Fibroblast of mammary gland (primary cell): ENCODE measurements around the gene RBM38.
"Not testable (repeated sequence)": the region's sequence is repeated elsewhere in the genome, so short reads cannot be mapped to it uniquely, and the experiment has no call there.

Experiments used
- DNase-seq: peaks from one replicate; pipeline ENCODE4 v3.0.0-alpha.2; 2010; ENCODE audit warnings: low read depth
- H3K4me3 ChIP-seq: 2 replicates; pipeline ENCODE4 v1.5.1; 2011; ENCODE audit warnings: low read depth, mild to moderate bottlenecking, low read length, moderate library complexity; ENCODE audit not compliant: control insufficient read depth
- TF ChIP-seq, protein P1 (sequence below): conservative IDR thresholded peaks from 2 replicates; pipeline ENCODE4 v1.5.1; 2011; ENCODE audit warnings: low read depth, low read length, inconsistent platforms; ENCODE audit not compliant: control insufficient read depth, insufficient read depth

RBM38 gene

DNA sequence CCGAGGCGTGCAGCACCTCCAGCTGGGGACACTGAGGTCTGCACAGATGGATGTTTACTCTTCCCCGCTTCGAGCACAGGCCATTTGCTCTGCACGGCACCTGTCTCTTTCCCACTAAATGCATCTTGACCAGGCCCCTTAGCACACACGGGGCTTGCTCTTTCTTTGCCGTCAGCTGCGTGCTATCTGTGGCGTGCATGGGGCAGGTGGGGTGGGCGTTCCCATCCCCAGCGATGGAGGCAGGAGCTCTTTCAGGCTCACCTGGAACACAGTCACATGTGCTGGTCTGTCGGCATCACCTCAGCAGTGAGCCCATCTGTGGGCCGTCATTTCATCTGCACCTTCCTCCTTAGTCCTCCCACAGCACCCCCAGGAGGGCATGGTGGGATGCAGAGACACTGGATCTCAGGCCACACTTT lies 35.1 kb downstream of the RBM38 start:
- no peak overlapping the region for H3K4me3 ChIP-seq
- TF ChIP-seq, protein P1, sequence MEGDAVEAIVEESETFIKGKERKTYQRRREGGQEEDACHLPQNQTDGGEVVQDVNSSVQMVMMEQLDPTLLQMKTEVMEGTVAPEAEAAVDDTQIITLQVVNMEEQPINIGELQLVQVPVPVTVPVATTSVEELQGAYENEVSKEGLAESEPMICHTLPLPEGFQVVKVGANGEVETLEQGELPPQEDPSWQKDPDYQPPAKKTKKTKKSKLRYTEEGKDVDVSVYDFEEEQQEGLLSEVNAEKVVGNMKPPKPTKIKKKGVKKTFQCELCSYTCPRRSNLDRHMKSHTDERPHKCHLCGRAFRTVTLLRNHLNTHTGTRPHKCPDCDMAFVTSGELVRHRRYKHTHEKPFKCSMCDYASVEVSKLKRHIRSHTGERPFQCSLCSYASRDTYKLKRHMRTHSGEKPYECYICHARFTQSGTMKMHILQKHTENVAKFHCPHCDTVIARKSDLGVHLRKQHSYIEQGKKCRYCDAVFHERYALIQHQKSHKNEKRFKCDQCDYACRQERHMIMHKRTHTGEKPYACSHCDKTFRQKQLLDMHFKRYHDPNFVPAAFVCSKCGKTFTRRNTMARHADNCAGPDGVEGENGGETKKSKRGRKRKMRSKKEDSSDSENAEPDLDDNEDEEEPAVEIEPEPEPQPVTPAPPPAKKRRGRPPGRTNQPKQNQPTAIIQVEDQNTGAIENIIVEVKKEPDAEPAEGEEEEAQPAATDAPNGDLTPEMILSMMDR: no peak
- DNase-seq: no peak

DNA sequence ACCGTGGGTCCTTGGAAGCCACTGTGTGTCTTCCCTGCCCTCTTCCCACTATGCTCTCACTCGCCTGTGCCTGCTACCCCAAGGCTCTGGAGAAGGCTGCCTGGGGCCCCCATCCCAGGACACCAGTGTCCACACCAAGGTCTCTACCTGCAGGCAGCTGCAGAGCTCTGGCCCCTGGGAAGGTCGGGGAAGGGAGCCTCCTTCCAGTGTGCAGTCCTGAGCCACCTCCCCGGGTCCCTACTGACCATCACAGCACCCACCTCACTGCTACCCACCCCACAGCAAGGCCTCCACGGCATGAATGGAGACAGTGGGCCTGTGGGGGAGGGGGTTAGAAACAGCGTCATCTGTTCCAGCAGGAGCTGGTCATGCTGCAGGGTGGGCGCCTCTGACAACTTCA lies 35.6 kb downstream of the RBM38 start:
- H3K4me3 ChIP-seq: no peak overlapping the region
- TF ChIP-seq, protein P1: no peak
- DNase-seq: no peak

DNA sequence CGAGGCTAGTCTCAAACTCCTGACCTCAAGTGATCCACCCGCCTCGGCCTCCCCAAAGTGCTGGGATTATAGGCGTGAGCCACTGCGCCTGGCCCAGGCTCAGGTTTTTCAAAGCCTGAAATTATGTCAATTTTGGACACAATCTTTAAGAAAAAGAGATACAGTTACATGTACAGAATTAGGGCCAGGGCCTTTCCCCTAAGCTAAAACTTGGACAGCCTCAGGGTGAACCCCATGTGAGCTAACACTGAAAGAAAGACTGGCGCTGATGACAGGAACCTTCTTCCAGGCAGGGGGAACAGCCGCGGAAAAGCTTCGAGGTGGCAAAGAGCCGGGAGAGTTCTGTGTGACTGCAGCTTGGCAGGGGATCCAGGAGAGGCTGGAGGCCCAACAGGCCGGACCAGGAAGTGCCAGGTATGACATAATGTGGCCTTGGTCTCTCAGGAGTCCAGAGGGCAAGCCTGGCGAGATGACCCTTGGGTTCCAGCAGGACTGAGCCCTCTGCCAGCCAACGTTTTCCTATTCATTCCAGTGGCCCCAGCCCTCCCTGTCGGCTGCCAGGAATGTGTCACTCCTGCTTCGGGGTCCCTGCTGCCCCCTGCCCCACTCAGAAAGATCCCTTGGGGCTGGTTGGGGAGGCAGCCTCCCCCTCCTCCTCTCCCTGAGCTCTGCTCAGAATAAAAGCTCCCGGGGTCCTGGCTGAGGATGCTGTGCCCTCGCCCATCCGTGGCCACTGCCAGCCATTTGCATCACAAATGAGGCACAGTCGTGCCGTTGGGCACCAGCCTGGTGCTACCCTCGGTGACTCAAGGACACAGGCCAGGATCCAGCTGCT lies 37.3 kb downstream of the RBM38 start:
- DNase-seq: no peak
- TF ChIP-seq, protein P1: no peak
- no peak overlapping the region for H3K4me3 ChIP-seq

DNA sequence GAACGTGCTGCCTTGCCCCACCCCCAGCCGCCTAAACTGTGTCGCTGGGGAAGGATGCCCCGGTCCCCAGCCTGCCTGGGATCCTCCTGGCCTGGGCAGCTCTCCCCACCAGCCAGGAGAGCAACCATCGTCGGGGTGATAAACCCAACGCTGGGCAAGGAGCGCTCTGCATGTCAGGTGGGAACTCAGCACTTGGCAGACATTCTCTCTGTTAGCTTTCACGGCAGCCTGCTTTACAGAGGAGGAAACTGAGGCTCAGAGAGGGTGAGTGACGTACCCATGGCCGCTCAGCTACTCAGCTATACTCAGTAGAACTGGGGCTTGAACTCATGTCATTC lies 37.9 kb downstream of the RBM38 start:
- no peak overlapping the region for H3K4me3 ChIP-seq
- DNase-seq: no peak
- TF ChIP-seq, protein P1: no peak

DNA sequence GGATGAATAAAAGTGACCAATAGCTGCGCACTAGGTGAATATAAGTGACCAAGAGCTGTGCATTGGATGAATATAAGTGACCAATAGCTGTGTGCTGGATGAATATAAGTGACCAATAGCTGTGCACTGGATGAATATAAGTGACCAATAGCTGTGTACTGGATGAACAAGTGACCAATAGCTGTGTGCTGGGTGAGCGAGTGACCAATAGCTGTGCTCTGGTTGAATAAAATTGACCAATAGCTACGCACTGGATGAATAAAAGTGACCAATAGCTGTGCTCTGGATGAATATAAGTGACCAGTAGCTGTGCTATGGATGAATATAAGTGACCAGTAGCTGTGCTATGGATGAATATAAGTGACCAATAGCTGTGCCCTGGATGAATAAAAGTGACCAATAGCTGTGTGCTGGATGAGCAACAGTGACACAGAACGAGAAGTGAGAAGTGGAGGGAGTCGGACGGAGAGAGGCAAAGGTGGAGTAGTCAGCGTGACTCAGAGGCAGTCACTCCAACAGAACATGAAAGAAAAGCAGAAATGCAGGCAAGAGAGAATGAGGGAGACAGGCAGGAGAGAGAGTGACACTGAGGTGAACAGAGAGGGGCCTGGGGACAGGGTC lies 38.5 kb downstream of the RBM38 start:
- H3K4me3 ChIP-seq: no peak overlapping the region
- DNase-seq: peak; percentile 74
- TF ChIP-seq, protein P1: no peak

DNA sequence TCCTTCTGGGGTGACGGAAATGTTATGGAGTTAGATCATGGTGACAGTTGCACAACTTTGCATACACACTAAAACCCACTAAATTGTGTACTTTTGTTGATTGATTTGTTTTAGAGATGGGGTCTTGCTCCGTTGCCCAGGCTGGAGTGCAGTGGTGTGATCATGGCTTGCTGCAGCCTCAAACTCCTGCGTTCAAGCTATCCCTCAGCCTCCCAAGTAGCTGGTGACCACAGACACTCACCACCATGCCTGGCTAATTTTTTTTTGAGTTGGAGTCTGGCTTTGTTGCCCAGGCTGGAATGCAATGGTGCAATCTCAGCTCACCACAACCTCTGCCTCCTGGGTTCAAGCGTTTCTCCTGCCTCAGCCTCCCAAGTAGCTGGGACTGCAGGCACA lies 39.0 kb downstream of the RBM38 start:
- DNase-seq: not testable (repeated sequence)

DNA sequence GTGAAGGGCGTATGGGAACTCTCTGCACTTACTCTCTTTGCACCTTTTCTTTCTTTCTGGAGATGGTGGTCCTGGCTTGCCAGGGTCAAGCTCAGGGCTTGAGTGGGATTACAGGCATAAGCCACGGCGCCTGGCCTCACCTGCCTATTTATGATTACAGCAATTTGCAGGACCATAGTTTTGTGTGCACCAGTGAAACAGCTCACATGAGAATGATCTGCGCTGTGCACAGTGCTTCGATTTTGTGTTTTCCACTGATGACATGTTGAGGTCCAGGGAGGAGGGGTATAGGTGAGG lies 40.3 kb downstream of the RBM38 start:
- TF ChIP-seq, protein P1: no peak
- no peak overlapping the region for H3K4me3 ChIP-seq
- DNase-seq: no peak

More for the DNA sequence above, 39.0 kb downstream of the RBM38 start:
- not testable (repeated sequence) for H3K4me3 ChIP-seq
